A673 (cell line): ENCODE results near the gene DDB1. TPM values are rescaled to one million over a fixed set of nuclear protein-coding genes. Genes with fewer than 3 reads are reported as not detected.

Source experiments
- BruUV-seq: library from RNA; stranded (reverse); fragments of 400-500 nt; replicated peaks from 2 replicates; lab custom pipeline; 2021; lab: Mats Ljungman, UMichigan
- CTCF ChIA-PET: fragments of 300-600 bp; sonication (Branson Sonifier 250); formaldehyde crosslinking; loops from one replicate; lab custom pipeline; 2022; ENCODE audit warnings: antibody characterized with exemption; lab: Charles Lee
- POLR2A ChIA-PET: fragments of 300-600 bp; sonication (Branson Sonifier 250); formaldehyde crosslinking; loops from one replicate; lab custom pipeline; 2022; ENCODE audit warnings: antibody characterized with exemption; ENCODE audit not compliant: low non-redundant PET; lab: Charles Lee
- DNase-seq: peaks from one replicate; pipeline ENCODE4 v3.0.0-alpha.2; 2015; ENCODE audit warnings: low spot score
- H3K27ac ChIP-seq: fragments of 200-600 bp; sonication (generic); 2 replicates; pipeline ENCODE4 v1.5.1; 2016; ENCODE audit warnings: mixed run types, low read depth, mild to moderate bottlenecking, mixed read lengths, antibody characterized with exemption, low read length; ENCODE audit not compliant: poor library complexity, severe bottlenecking
- H3K27me3 ChIP-seq: fragments of 200-600 bp; sonication (generic); replicated peaks from 2 replicates; pipeline ENCODE4 v1.6.1; 2017; ENCODE audit warnings: mixed run types, low read depth, mild to moderate bottlenecking, mixed read lengths, antibody characterized with exemption, low read length; ENCODE audit not compliant: insufficient read depth, poor library complexity
- H3K36me3 ChIP-seq: fragments of 200-600 bp; sonication (generic); 2 replicates; pipeline ENCODE4 v1.6.1; 2016; ENCODE audit warnings: mixed run types, mild to moderate bottlenecking, mixed read lengths, antibody characterized with exemption, low read length; ENCODE audit not compliant: insufficient read depth, poor library complexity, severe bottlenecking
- H3K4me1 ChIP-seq: fragments of 200-600 bp; sonication (generic); 2 replicates; pipeline ENCODE4 v1.6.1; 2017; ENCODE audit warnings: mixed run types, mild to moderate bottlenecking, mixed read lengths, antibody characterized with exemption, low read length; ENCODE audit not compliant: insufficient read depth, poor library complexity, severe bottlenecking
- H3K4me3 ChIP-seq: fragments of 200-600 bp; sonication (generic); 2 replicates; pipeline ENCODE4 v1.5.1; 2016; ENCODE audit warnings: low read depth, mixed run types, mild to moderate bottlenecking, mixed read lengths, low read length; ENCODE audit not compliant: poor library complexity, severe bottlenecking
- H3K9me3 ChIP-seq: fragments of 200-600 bp; sonication (generic); 2 replicates; pipeline ENCODE4 v1.6.1; 2016; ENCODE audit warnings: mixed run types, low read depth, mild to moderate bottlenecking, mixed read lengths, antibody characterized with exemption, low read length; ENCODE audit not compliant: poor library complexity, severe bottlenecking
- CTCF ChIP-seq: fragments of 300-800, 200-600 bp; sonication (generic); conservative IDR thresholded peaks from 2 replicates; pipeline ENCODE4 v1.5.1; 2017; ENCODE audit warnings: low read depth, mild to moderate bottlenecking, antibody characterized with exemption, low read length, moderate library complexity, mixed read lengths
- EZH2 ChIP-seq: fragments of 200-600 bp; sonication (generic); IDR thresholded peaks from 2 replicates; pipeline ENCODE4 v1.6.1; 2017; ENCODE audit warnings: borderline replicate concordance, low read depth, mild to moderate bottlenecking, mixed read lengths, antibody characterized with exemption, low read length; ENCODE audit not compliant: poor library complexity, severe bottlenecking
- intact Hi-C: fragments of 100-400 bp; cut with micrococcal nuclease; formaldehyde crosslinking; loops from one replicate; pipeline ENCODE4 v1.10.0; 2022; ENCODE audit not compliant: unreplicated experiment
- total RNA-seq: library from RNA; stranded (reverse); gene quantifications from 2 replicates; pipeline ENCODE4 v1.2.3, GENCODE V29; 2021

The DDB1 gene
- total RNA-seq, 1 experiment from 2014 or later, result 305 TPM

GRCh38 chr11:61359516-61359915 is 26.6 kb upstream of the DDB1 start:
- Histone ChIP-seq H3K27ac (no peak overlapping the region), H3K27me3 (no peaks in the 10 kb centered on the region), H3K4me1 (peaks cover 15% of the 10 kb centered on the region), H3K36me3 (peaks cover 9% of the 10 kb centered on the region), H3K4me3 (no peak overlapping the region), H3K9me3 (no peaks in the 10 kb centered on the region)
- POLR2A ChIA-PET, result interaction anchor here (0.6 kb wide), 2 partner anchors 42 to 66 kb away, joined by 3 to 4 read pairs; no protein-coding TSS in a partner anchor
- intact Hi-C loops, result no loop called here
- CTCF ChIA-PET, result interaction anchor here (1.1 kb wide), 1 partner anchor 23 kb away, joined by 4 read pairs; no protein-coding TSS in a partner anchor
- no TSS peak for BruUV-seq
- no peak for TF ChIP-seq CTCF
- DNase-seq, result no peak

- Histone ChIP-seq H3K4me1 (peaks cover 13% of the 10 kb centered on the region), H3K36me3 (no peaks in the 10 kb centered on the region), H3K4me3 (no peak overlapping the region), H3K27ac (no peak overlapping the region), H3K27me3 (no peaks in the 10 kb centered on the region), H3K9me3 (no peaks in the 10 kb centered on the region)
- POLR2A ChIA-PET, result no interaction called here
- TF ChIP-seq EZH2 (no peak), CTCF (no peak)
- DNase-seq, result no peak
- intact Hi-C loops, result no loop called here
- no TSS peak for BruUV-seq
- CTCF ChIA-PET, result no interaction called here
These were observed 25.7 kb upstream of the DDB1 start for GRCh38 chr11:61358566-61358965.

GRCh38 chr11:61357894-61358239 is 25.0 kb upstream of the DDB1 start:
- no peaks in the 10 kb centered on the region for H3K27me3 ChIP-seq
- no peak overlapping the region for H3K4me3 ChIP-seq
- CTCF ChIA-PET, result interaction anchor here (0.5 kb wide), 1 partner anchor 745 kb away, joined by 3 read pairs; no protein-coding TSS in a partner anchor
- no peak overlapping the region for H3K27ac ChIP-seq
- DNase-seq, result no peak
- no peaks in the 10 kb centered on the region for H3K9me3 ChIP-seq
- TF ChIP-seq CTCF, result no peak
- no peak for TF ChIP-seq EZH2
- H3K4me1 ChIP-seq, result peaks cover 7% of the 10 kb centered on the region
- POLR2A ChIA-PET, result interaction anchor here (0.6 kb wide), 1 partner anchor 18 kb away, joined by 8 read pairs; no protein-coding TSS in a partner anchor
- H3K36me3 ChIP-seq, result no peaks in the 10 kb centered on the region
- no TSS peak for BruUV-seq
- intact Hi-C loops, result no loop called here
